Hematopoietic multipotent progenitor cell (in vitro differentiated cells): ENCODE data around the gene FAM163B. TPM values are rescaled to one million over a fixed set of nuclear protein-coding genes. Genes with fewer than 3 reads are reported as not detected.
"Not testable (repeated sequence)": the region's sequence is repeated elsewhere in the genome, so short reads cannot be mapped to it uniquely, and the experiment has no call there.

Experiments used
- DNase-seq, 3 donors: peaks; one replicate each; pipeline ENCODE4 v3.0.0-alpha.2; 2011 to 2015; ENCODE audit warnings: low read depth in 2 of 3, low spot score in 2 of 3
- total RNA-seq: library from RNA; depleted of rRNA; stranded (reverse); fragments of >200 nt; gene quantifications from one replicate; pipeline ENCODE4 v1.2.3, GENCODE V29; 2012

FAM163B gene
- total RNA-seq, 1 donor: under 0.01 TPM

DNA sequence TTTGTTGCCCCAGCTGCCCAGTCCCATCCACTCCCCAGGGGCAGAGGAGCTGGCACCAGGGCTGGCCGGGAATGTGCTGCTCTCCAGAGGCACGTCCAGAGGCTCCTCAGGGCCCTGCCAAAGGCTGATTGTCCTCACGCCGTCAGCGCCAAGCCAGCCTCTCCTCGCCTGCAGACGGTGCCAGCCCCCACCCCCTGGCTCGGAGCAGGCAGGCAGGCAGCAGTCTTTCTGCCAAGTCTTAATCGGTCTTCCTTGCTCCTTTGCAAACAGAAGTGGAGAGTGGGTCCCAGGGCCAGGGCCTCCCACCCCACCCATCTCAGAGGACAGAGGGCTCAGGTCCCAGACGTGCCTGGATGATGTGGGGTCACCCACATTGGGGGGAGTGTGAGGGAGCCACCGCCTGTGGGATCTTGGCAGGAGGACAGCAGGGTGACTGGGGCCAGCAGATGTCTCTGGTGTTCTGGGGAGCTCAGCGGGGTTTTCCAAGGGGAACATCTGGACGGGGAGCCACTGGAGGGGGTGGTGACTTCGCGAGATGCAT, 36.3 kb downstream of the FAM163B start:
- DNase-seq: no peak

GRCh38 chr9:133571896-133572595, 37.1 kb downstream of the FAM163B start:
- no peak for DNase-seq

DNA sequence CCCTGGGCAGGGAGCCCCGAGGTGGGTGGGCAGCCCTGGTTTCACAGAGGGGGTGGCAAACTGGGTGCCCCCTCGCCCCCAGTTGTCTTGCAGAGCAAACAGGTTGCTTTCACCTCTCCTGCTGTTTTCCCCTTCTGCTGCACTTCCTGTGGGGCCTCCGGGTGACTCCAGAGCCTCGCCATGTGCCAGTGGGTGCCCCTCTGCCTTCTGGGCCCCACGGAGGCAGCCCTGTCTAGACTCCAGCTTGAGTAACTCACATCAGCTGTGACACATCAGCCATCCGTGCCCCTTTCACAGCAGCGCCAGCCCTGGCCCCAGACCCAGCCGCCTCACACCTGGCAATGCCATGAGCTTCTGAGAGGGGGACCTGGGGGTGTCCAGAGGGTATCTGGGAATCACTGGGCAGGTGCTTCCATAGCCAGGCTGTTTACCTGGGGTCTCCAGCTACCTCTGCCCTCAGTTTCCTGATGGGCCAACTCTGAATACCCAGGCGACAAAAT, 37.7 kb downstream of the FAM163B start:
- DNase-seq: no peak

GRCh38 chr9:133570691-133571080, 38.5 kb downstream of the FAM163B start:
- no peak for DNase-seq

DNA sequence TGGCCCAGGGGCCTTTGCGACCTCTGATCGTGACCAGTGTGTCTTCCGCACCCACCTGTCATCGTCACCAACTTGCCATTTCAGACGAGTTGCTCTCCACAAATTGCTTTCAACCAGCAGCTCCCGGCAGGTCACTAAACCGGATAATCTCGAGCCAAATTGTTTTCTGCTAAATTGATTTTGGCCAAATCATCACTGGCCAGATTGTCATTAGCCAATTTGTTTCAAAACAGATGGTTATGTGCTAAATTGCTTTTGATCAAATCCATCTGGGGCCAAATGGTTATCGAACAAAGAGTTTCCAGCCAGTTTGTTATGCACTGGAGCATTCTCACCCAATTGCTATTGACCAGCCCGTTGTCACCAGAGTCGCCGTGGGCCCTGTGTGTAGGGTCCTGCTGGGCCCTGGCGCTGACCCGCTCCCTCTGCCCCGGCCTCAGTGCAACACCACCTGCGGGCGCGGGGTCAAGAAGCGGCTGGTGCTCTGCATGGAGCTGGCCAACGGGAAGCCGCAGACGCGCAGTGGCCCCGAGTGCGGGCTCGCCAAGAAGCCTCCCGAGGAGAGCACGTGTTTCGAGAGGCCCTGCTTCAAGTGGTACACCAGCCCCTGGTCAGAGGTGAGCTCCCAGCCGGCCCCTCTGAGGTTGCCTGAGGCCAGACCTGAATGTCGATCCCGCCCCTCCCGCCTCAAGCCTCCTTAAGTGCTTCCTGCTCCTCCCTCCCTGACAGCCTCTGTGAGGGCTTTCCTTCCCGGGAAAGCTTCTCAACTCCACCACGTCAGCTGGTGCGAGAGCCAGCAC, 39.1 kb downstream of the FAM163B start:
- no peak for DNase-seq

GRCh38 chr9:133569121-133569785, 39.9 kb downstream of the FAM163B start:
- no peak for DNase-seq

DNA sequence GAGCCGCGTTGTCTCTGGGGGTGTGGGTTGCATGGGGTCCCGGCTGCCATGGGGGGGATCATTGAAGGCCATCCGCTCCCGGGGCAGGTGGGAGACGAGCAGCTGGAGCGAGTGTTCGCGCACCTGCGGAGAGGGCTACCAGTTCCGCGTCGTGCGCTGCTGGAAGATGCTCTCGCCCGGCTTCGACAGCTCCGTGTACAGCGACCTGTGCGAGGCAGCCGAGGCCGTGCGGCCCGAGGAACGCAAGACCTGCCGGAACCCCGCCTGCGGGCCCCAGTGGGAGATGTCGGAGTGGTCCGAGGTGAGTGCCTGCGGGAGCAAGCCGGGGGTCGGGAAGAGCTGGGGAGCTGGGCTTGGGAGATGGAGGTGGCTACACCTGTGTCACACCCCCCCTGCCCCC, 41.0 kb downstream of the FAM163B start:
- no peak for DNase-seq

GRCh38 chr9:133566817-133567216, 42.4 kb downstream of the FAM163B start:
- no peak for DNase-seq

DNA sequence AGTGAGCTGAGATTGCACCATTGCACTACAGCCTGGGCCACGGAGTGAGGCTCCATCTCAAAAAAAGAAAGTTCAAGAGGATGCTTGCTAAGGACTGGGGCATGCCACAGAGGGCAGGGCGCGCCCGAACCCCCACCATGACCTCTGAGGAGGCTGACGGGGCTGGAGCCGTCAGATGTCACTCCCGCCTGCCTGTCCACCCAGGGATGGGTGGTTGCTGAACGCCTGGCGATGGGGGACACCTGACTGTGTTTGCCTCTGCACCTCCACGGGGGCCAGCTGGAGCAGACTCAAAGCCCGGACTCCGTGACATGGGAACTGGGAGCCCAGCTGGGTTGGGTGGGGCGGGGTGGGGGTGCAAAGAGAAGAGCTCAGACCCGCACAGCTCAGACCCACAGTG, 42.8 kb downstream of the FAM163B start:
- DNase-seq: no peak

- DNase-seq: no peak
These were observed 44.6 kb downstream of the FAM163B start for GRCh38 chr9:133564451-133565116.

DNA sequence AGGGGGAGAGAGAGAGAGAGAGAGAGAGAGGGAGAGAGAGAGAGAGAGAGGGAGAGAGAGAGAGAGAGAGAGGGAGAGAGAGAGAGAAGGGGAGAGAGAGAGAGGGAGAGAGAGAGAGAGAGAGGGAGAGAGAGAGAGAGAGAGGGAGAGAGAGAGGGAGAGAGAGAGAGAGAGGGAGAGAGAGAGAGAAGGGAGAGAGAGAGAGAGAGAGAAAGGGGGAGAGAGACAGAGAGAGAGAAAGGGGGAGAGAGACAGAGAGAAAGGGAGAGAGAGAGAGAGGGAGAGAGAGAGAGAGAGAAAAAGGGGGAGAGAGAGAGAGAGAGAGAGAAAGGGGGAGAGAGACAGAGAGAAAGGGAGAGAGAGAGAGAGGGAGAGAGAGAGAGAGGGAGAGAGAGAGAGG, 45.4 kb downstream of the FAM163B start:
- not testable (repeated sequence) for DNase-seq

DNA sequence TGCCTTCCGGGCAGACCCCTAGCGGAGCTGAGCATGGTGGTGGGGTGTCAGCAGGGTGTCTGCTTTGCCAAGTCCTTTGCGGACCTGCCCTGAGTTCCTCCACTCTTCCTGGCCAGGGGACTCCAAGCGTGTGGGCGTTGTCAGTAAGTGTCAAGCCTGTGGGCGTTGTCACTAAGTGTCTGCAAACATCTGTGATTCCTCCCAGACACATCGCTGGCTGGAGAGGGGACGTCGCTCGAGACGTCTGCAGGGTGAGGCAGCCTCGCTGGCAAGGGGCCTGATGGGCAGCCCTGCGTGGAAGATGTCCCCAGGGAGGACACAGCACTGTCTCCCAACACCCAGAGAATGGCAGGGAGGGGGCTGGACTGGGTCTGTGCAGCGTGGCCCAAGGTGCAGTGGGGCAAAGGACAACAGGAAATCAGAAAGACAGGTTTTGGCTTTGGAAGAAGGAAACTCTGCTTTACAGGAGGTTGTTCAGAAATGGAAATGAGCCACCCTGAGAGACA, 45.8 kb downstream of the FAM163B start:
- DNase-seq: no peak

DNA sequence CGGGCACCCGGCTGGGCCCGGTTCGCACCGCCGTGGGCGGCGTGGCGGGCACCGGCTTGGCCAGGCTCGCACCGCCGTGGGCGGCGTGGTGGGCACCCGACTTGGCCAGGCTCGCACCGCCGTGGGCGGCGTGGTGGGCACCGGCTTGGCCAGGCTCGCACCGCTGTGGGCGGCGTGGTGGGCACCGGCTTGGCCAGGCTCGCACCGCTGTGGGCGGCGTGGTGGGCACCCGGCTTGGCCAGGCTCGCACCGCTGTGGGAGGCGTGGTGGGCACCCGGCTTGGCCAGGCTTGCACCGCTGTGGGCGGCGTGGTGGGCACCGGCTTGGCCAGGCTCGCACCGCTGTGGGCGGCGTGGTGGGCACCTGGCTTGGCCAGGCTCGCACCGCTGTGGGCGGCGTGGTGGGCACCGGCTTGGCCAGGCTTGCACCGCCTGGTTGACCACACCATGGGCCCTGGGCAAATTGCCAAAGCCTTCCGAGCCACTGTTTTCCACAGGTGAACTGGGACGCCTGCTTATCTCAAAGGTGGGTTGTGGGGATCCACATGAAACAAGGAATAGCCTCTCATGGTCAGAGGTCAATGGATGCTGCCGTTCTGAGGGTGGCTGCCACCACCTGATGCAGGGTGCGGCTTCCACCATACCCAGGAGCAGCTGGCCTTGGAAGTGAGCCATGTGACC, 46.4 kb downstream of the FAM163B start:
- DNase-seq: no peak

DNA sequence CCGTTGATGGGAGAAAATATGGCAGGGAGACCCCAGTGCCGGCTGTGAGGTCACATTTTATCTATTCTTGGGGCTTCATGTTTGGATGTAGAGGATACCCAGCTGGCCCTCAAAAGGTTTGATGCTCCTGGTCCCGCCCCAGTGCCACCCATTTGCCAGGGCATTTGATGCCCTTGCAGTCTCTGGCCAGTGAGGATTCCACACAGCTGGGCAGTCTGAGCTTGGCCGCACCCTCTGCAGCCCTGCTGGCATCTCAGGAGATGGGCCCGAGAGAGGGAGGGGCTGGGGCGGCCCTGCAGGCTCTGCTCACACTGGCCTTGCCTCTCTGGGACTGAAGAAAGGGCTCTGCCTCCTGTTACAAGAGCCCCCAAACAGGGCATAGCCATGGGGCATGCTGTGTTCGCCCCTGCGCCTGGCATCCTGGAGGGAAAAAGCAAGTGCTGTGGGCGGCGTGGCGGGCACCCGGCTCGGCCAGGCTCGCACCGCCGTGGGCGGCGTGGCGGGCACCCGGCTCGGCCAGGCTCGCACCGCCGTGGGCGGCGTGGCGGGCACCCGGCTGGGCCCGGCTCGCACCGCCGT, 47.1 kb downstream of the FAM163B start:
- DNase-seq: no peak

DNA sequence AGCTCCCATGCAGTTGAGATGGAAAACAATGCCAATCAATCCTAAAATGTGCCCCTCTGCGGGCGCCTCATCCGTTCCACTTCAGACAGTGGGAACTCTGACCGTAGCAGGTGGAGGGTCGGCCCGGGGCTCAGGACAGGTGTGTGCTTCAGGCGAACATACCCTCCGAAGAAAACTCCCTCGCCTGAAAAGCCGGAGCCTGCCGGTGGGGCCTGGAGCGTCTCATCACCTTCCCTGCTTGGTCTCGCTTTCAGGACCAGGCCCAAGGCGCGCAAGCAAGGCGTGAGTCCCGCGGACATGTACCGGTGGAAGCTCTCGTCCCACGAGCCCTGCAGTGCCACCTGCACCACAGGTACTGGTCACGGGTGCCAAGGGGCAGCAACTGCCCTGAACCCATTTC, 48.2 kb downstream of the FAM163B start:
- no peak for DNase-seq

- DNase-seq: no peak
These were observed 48.9 kb downstream of the FAM163B start for GRCh38 chr9:133560311-133560710.

- DNase-seq: peak in 2 of 3 donors; percentile 57 to 59
These were observed 50.7 kb downstream of the FAM163B start for GRCh38 chr9:133558191-133559126.

- no peak for DNase-seq
These were observed 51.6 kb downstream of the FAM163B start for GRCh38 chr9:133557581-133557980.
